ENCODE measurements around the gene C13orf46.
"Not testable (repeated sequence)": the region's sequence is repeated elsewhere in the genome, so short reads cannot be mapped to it uniquely, and the experiment has no call there.

C13orf46 gene

GRCh38 chr13:113991676-113992179 lies 17.9 kb upstream of the C13orf46 start:
- in situ Hi-C loops (cut with MboI; ENCODE audit: low pct_unique_long_range_greater_than_20kb, low sequenced_read_pairs, unreplicated experiment) = no loop called here
- no peak for TF ChIP-seq CTCF (IDR thresholded peaks at IDR 0.05; ENCODE audit: extremely low read depth, insufficient read depth, missing control alignments)
- no peak for DNase-seq (ENCODE audit: low spot score)

GRCh38 chr13:113991191-113991669 lies 17.4 kb upstream of the C13orf46 start:
- in situ Hi-C loops (cut with MboI; ENCODE audit: low pct_unique_long_range_greater_than_20kb, low sequenced_read_pairs, unreplicated experiment) = no loop called here
- DNase-seq (ENCODE audit: low spot score) = no peak
- TF ChIP-seq CTCF (IDR thresholded peaks at IDR 0.05; ENCODE audit: extremely low read depth, insufficient read depth, missing control alignments) = no peak

- TF ChIP-seq CTCF (IDR thresholded peaks at IDR 0.05; ENCODE audit: extremely low read depth, insufficient read depth, missing control alignments) = no peak
- in situ Hi-C loops (cut with MboI; ENCODE audit: low pct_unique_long_range_greater_than_20kb, low sequenced_read_pairs, unreplicated experiment) = no loop called here
- DNase-seq (ENCODE audit: low spot score) = no peak
Observed at GRCh38 chr13:113990321-113990837, 16.5 kb upstream of the C13orf46 start.

GRCh38 chr13:113989585-113990300 lies 15.9 kb upstream of the C13orf46 start:
- in situ Hi-C loops (cut with MboI; ENCODE audit: low pct_unique_long_range_greater_than_20kb, low sequenced_read_pairs, unreplicated experiment) = no loop called here
- no peak for TF ChIP-seq CTCF (IDR thresholded peaks at IDR 0.05; ENCODE audit: extremely low read depth, insufficient read depth, missing control alignments)
- no peak for DNase-seq (ENCODE audit: low spot score)

- DNase-seq (ENCODE audit: low spot score); in situ Hi-C loops (cut with MboI; ENCODE audit: low pct_unique_long_range_greater_than_20kb, low sequenced_read_pairs, unreplicated experiment): not testable (repeated sequence)
Observed at GRCh38 chr13:113988859-113989258, 15.0 kb upstream of the C13orf46 start.

- no peak for TF ChIP-seq CTCF (IDR thresholded peaks at IDR 0.05; ENCODE audit: extremely low read depth, insufficient read depth, missing control alignments)
- no peak for DNase-seq (ENCODE audit: low spot score)
- in situ Hi-C loops (cut with MboI; ENCODE audit: low pct_unique_long_range_greater_than_20kb, low sequenced_read_pairs, unreplicated experiment) = no loop called here
Observed at GRCh38 chr13:113982296-113982661, 8.4 kb upstream of the C13orf46 start.

GRCh38 chr13:113981611-113982295 lies 7.9 kb upstream of the C13orf46 start:
- in situ Hi-C loops (cut with MboI; ENCODE audit: low pct_unique_long_range_greater_than_20kb, low sequenced_read_pairs, unreplicated experiment) = no loop called here
- no peak for TF ChIP-seq CTCF (IDR thresholded peaks at IDR 0.05; ENCODE audit: extremely low read depth, insufficient read depth, missing control alignments)
- DNase-seq (ENCODE audit: low spot score) = no peak
